HG03159 (cell line): ENCODE measurements around the gene RNU5D-1.
"Not testable (repeated sequence)": the region's sequence is repeated elsewhere in the genome, so short reads cannot be mapped to it uniquely, and the experiment has no call there.

Experiments
- ATAC-seq: cut with Tn5 transposase; IDR thresholded peaks from one replicate; pipeline ENCODE4 v1.9.1; 2021; ENCODE audit warnings: mild to moderate bottlenecking, moderate library complexity; ENCODE audit not compliant: unreplicated experiment

RNU5D-1 gene

DNA sequence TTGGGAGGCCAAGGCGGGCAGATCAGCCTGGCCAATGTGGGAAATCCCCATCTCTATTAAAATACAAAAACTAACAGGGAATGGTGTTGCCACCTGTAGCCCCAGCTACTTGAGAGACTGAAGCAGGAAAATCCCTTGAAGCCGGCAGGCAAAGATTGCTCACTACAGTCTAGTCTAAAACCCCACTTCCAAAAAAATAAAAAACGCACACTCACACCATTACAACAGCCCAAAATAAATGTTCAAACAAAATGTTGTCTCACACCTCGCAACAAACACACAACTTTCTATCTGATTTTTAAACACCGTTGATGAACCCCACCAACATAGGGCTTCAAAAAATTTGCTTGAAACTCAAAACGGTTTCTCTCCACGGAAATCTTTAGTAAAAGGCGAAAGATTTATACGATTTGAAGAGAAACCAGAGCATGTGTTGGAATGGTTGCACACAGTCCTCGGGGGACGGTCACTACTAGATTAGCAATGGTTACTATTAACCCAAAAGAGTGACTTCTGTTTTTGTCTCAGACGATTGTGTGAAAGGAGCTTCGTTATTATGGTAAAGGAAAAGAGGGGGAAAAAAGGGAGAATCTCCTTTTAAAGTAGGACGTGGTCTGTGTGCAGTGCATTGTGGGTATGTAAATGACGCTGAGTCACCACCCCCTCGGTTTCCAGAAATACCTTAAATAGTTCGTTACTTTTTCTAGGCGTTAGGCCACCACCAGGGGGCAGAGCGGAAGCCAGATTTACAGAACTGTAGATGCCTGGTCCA lies at the start of gene RNU5D-1:
TSS of gene RNU5D-1 (minus strand) at position 430 of the 772 bp plus-strand sequence.
- peak; percentile 62 for ATAC-seq

- no peak for ATAC-seq
These were observed 49.7 kb upstream of the RNU5D-1 start for GRCh38 chr1:44780583-44781121.

DNA sequence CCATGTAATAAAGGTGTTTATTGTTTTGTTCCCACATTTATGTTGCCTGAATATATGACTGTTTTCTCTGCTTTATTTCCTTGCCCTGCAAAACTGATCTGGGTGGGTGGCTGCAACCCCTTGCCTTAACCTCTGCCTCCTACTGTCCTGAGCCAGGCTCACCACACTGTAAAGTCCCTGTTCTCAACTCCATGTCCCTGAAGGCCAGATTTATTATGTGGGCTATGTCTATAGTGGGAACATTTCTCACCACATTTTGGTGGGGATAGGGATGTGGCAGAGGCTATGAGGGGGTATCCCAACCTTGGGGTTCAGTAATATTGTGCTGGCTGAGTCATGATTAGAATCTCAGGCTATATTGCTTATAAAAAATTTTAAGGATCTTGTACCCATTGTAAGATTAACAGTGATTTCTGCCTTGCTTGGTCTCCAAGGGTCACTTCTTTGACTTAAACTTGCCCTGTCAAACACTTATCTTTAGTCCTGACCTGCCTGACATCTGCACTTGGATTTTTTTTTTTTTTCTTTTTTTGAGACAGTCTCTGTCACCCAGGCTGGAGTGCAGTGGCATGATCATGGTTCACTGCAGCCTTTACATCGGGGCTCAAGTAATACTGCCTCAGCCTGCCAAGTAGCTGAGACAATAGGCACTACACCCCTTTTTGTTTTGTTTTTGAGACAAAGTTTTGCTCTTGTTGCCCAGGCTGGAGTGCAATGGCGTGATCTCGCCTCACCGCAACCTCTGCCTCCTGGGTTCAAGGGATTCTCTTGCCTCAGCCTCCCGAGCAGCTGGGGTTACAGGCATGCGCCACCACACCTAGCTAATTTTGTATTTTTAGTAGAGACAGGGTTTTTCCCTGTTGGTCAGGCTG lies 48.0 kb upstream of the RNU5D-1 start:
- ATAC-seq = no peak

- ATAC-seq = no peak
These were observed 47.1 kb upstream of the RNU5D-1 start for GRCh38 chr1:44777969-44778635.

DNA sequence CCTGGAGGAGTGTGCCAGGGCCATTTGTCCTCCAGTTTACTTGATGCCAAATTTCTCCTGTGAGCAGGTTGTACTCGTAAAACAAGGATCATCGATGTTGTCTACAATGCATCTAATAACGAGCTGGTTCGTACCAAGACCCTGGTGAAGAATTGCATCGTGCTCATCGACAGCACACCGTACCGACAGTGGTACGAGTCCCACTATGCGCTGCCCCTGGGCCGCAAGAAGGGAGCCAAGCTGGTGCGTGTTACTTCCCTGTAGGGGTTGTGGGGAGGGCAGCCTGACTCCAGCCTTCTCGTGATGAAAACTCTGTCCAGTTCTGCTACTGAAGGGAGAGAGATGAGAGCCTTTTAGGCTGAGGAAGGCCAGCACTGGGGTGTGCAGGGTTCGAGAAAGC lies 46.6 kb upstream of the RNU5D-1 start:
- no peak for ATAC-seq

GRCh38 chr1:44776730-44777068 lies 45.7 kb upstream of the RNU5D-1 start:
- no peak for ATAC-seq

DNA sequence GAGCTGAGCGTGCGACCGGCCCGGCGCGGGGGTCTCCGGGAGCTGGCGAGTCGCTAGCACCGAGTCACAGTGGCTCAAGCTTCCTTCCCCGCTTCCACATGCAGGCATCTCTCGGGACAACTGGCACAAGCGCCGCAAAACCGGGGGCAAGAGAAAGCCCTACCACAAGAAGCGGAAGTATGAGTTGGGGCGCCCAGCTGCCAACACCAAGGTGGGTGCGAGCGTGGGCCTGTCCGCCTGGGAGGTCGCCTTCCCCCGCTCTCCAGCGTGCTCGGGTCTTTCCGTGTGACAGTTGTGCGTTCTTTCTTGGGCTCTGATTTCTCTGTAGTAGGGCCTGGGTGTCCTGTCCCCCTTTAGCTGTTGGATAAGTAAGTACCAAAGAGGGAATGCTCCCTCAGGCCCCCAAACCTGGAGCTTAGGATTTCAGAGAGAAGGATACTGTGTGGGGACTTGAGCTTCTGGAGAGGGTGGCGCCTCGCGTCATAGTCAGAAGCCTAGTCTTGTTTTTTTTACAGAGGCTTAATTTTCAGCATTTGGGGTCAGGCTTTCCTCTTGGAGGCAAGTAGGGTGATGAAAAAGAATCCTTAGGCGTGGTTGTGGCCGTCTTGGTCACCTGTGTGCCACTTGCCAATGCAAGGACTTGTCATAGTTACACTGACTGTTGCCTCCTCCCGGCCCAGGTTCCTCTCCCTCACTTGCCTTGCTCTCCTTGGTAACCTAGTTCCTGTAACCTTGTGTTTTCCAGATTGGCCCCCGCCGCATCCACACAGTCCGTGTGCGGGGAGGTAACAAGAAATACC lies 45.2 kb upstream of the RNU5D-1 start:
- ATAC-seq = peak; percentile 27

GRCh38 chr1:44775078-44775929 lies 44.3 kb upstream of the RNU5D-1 start, which contains the start of gene RPS8:
TSS of gene RPS8 (plus strand) at chr1:44775540. CDS start at chr1:44775597, 57 bp downstream.
- peak; percentile 78 for ATAC-seq

GRCh38 chr1:44766421-44766820 lies 35.5 kb upstream of the RNU5D-1 start:
- ATAC-seq = not testable (repeated sequence)

GRCh38 chr1:44760876-44761275 lies 29.9 kb upstream of the RNU5D-1 start:
- no peak for ATAC-seq

DNA sequence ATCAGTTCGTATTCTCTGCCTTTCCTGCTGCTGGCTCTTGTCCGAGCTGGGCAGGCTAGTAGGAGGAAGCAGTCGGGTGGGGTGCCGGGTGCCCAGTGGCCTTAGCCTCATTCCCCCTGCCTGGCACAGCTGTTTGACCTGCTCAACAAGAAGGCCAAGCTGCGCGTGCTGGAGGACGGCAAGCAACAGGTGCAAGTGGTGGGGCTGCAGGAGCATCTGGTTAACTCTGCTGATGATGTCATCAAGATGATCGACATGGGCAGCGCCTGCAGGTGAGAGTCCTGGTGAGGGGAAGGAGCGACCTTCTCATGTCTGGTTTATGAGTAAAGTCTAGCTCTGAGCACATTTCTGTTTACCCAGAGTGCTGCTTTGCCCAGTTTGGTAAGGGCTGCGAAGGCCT lies 28.1 kb upstream of the RNU5D-1 start:
- no peak for ATAC-seq

- ATAC-seq = no peak
These were observed 26.4 kb upstream of the RNU5D-1 start for GRCh38 chr1:44757420-44757819.

DNA sequence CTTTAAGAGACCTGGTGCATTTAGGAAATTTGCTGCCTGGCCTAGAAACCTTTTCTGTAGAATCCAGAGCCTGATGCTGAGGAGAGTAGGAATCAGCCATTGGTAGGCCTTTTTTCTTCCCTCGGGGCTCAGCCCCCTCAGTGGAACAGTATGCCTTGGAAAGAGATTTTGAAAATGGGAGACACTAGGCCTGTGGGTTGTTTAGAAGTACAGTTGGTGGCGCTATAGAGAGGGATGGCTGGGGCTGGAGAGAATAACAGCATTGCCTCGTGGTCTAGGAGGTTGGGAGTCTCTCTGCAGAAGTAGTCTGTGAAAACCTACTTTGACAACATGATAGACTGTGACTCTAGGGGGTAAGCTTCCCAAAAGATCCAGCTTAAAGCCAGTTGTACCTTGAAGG lies 16.9 kb upstream of the RNU5D-1 start:
- ATAC-seq = no peak

- no peak for ATAC-seq
These were observed 12.2 kb upstream of the RNU5D-1 start for GRCh38 chr1:44743211-44743610.

DNA sequence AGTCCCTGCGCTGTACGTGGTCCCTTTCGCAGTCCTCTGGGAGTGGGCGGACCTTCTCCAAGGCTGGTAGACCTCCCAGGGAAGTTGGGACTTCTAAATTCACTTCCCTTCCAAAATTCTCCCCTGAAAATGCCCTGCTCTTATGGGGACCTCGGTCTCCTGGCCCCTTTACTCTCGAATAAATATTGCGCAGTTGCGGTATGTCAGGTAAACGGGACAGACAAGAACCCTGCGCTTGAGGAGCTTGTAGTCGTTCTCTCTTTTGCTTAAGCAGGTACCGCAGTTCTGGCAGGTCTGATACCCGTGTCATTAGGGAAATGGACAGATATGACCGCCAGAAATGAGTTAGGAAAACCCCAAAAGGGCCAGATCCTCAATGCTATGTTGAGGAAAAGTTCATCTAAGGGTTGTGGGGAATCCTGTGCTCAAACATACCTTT lies 9.2 kb upstream of the RNU5D-1 start:
- ATAC-seq = no peak

DNA sequence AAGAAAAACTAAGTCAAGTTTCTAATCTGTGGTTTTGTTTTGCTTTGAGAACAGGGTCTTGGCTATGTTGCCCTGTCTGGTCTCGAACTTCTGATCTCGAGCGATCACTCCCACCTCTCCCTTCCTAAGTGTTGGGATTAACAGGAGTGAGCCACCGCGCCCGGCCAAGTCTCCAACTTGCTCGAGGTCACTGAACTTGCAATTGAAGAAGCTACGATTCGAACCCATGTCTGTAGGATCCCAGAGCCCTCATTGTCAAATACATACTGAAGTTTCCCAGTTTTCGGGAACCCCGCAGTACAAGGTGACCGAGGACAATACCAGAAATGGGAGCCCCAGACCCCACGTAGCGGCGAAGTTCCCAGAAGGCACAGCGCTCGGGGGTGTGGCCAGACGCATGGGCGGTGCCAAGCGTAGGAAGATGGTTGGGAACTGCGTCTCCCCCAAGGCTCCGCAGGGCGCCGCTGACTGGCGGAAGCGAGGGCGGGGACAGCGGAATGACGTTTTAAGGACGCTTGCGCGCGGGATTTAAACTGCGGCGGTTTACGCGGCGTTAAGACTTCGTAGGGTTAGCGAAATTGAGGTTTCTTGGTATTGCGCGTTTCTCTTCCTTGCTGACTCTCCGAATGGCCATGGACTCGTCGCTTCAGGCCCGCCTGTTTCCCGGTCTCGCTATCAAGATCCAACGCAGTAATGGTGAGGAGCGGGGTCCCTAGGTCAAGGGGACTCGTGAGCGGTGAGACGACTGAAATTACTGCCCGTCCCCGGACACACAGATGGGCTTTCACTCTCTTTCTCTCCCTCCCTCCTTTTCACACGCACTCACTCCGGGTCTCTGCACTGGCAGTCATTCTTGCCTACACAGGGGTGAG lies 8.6 kb upstream of the RNU5D-1 start, which contains the start of gene KIF2C:
TSS of gene KIF2C (plus strand) at position 531 of the 872 bp plus-strand sequence. CDS start at position 627, 96 bp downstream.
- peak; percentile 95 for ATAC-seq

GRCh38 chr1:44738953-44739306 lies 8.0 kb upstream of the RNU5D-1 start:
- ATAC-seq = not testable (repeated sequence)

DNA sequence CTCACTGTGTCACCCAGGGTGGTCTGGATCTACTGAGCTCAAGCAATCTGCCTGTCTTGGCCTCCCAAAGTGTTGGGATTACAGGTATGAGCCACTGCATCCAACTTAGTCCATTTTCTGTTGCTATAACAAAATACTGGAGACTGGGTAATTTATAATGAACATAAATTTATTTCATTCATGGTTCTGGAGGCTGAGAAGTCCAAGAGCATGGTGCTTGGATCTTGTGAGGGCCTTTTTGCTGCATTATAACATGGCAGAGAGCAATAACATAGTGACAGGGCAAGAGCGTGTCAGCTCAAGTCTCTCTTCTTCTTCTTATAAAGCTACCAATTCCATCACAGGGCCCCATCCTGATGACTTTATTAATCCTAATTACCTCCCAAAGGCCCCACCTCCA lies 5.0 kb upstream of the RNU5D-1 start:
- no peak for ATAC-seq
